Glomerular visceral epithelial cell (primary cell): Measurements from ENCODE around the gene MED12.

ENCODE experiments used
- DNase-seq: peaks from one replicate; pipeline ENCODE4 v3.0.0-alpha.2; 2016; ENCODE audit errors: extremely low spot score

Gene MED12

GRCh38 chrX:71107245-71107644, 11.2 kb upstream of the MED12 start:
- no peak for DNase-seq

- no peak for DNase-seq
Observed at GRCh38 chrX:71107762-71108360, 10.5 kb upstream of the MED12 start.

GRCh38 chrX:71109051-71109450, 9.3 kb upstream of the MED12 start:
- DNase-seq: no peak

GRCh38 chrX:71111141-71111843, 7.1 kb upstream of the MED12 start, which contains the start of gene IL2RG:
IL2RG (minus strand) TSS chrX:71111577; CDS start chrX:71111539, 38 bp downstream.
- no peak for DNase-seq

- no peak for DNase-seq
Observed at GRCh38 chrX:71111921-71112431, 6.4 kb upstream of the MED12 start.

GRCh38 chrX:71117358-71117757, 1.0 kb upstream of the MED12 start:
- no peak for DNase-seq

- no peak for DNase-seq
Observed at GRCh38 chrX:71118985-71119535, 664 bp downstream of the MED12 start.

- peak; percentile 42 for DNase-seq
Observed at GRCh38 chrX:71128166-71128833, 9.9 kb downstream of the MED12 start.

- DNase-seq: peak; percentile 51
Observed at GRCh38 chrX:71128915-71129765, 10.7 kb downstream of the MED12 start.

GRCh38 chrX:71131510-71131909, 13.1 kb downstream of the MED12 start:
- DNase-seq: no peak

GRCh38 chrX:71140440-71140839, 22.0 kb downstream of the MED12 start:
- DNase-seq: no peak

GRCh38 chrX:71143508-71143907, 25.1 kb downstream of the MED12 start:
- DNase-seq: no peak

GRCh38 chrX:71144651-71145050, 26.3 kb downstream of the MED12 start, which contains the start of gene NLGN3:
NLGN3 (plus strand) TSS chrX:71144841; CDS start chrX:71147750, 2,909 bp downstream.
- no peak for DNase-seq

- DNase-seq: no peak
Observed at GRCh38 chrX:71147496-71148277, 29.3 kb downstream of the MED12 start.

GRCh38 chrX:71148278-71148663, 29.9 kb downstream of the MED12 start:
- no peak for DNase-seq

GRCh38 chrX:71151366-71151765, 33.0 kb downstream of the MED12 start:
- DNase-seq: no peak

GRCh38 chrX:71154196-71154595, 35.8 kb downstream of the MED12 start:
- DNase-seq: no peak

- no peak for DNase-seq
Observed at GRCh38 chrX:71154641-71155040, 36.2 kb downstream of the MED12 start.

GRCh38 chrX:71158603-71159002, 40.2 kb downstream of the MED12 start:
- no peak for DNase-seq

GRCh38 chrX:71159335-71159734, 40.9 kb downstream of the MED12 start:
- no peak for DNase-seq

- no peak for DNase-seq
Observed at GRCh38 chrX:71160475-71160874, 42.1 kb downstream of the MED12 start.
